ENCODE results near the gene C1orf115.

C1orf115 gene

GRCh38 chr1:220697326-220697725, 7.2 kb downstream of the C1orf115 start:
- H3K79me1 ChIP-seq (replicated peaks; ENCODE audit: low read length, poor library complexity, severe bottlenecking) = peaks cover 2% of the 10 kb centered on the region
- H3K9ac ChIP-seq (ENCODE audit: low read length) = no peak overlapping the region
- H3K27ac ChIP-seq (ENCODE audit: low read length, poor library complexity, severe bottlenecking) = peak overlapping the region; percentile 30
- H2AFZ ChIP-seq (ENCODE audit: low read depth, low read length) = no peak overlapping the region
- no peak overlapping the region for H2AK5ac ChIP-seq (ENCODE audit: low read length, severe bottlenecking)
- H3K4me3 ChIP-seq (ENCODE audit: insufficient read depth in 1 of 2, low read depth in 1 of 2, low read length in 2 of 2) = no peak overlapping the region
- H2BK120ac ChIP-seq (ENCODE audit: low read depth, low read length) = no peak overlapping the region
- H3K36me3 ChIP-seq (ENCODE audit: control insufficient read depth in 1 of 2, insufficient read depth in 2 of 2, low read depth in 1 of 2, low read length in 2 of 2) = no peaks in the 10 kb centered on the region
- H3K4me2 ChIP-seq (ENCODE audit: low read length, poor library complexity, severe bottlenecking) = no peak overlapping the region
- H2BK15ac ChIP-seq (ENCODE audit: low read depth, poor library complexity, severe bottlenecking) = no peak overlapping the region
- H4K8ac ChIP-seq (ENCODE audit: low read length) = no peak overlapping the region
- no peaks in the 10 kb centered on the region for H3K9me3 ChIP-seq (ENCODE audit: control insufficient read depth, low read length)
- peaks cover 17% of the 10 kb centered on the region for H3K4me1 ChIP-seq (ENCODE audit: control insufficient read depth, insufficient read depth, low read depth, low read length)
- H3K4ac ChIP-seq (ENCODE audit: low read depth in 1 of 2, low read length in 2 of 2) = no peak overlapping the region
- 91% methylated on average over 6 of the region's 6 CpGs for WGBS
- H3K27me3 ChIP-seq (ENCODE audit: control insufficient read depth in 1 of 2, insufficient read depth in 1 of 2, low read length in 2 of 2) = peaks cover 0 to 28% of the 10 kb centered on the region in 2 experiments
- H2BK5ac ChIP-seq (ENCODE audit: low read depth, low read length, poor library complexity, severe bottlenecking) = no peak overlapping the region
- no peak for DNase-seq
- H2BK12ac ChIP-seq (ENCODE audit: low read length in 2 of 2) = no peak overlapping the region
- no peak overlapping the region for H3K23ac ChIP-seq (ENCODE audit: low read length in 2 of 2)
- no peak overlapping the region for H3K14ac ChIP-seq (ENCODE audit: low read length in 2 of 2)
- H4K91ac ChIP-seq (ENCODE audit: low read length) = no peak overlapping the region
- no peak overlapping the region for H3K18ac ChIP-seq (ENCODE audit: low read depth in 1 of 2, low read length in 2 of 2)

DNA sequence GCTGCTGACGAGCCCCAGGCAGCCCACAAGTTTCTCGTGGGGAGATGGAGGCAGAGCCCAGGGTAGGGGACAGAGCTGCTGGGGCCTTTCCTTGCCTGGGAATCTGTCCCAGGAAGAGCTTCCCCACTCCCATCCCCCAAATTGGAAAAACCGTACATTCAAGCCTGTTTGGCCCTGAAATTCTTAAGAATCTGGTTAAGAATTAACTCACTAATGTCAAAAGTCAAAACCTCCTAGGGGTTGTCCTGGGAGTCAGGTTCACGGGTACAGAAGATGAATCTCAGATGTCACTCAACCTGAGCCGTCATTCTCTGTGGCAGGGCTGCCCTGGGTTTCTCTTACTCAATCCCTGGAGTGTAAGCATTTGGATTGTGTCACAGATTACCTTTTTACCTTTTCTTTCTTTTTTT, 8.4 kb downstream of the C1orf115 start:
- H3K14ac ChIP-seq (ENCODE audit: low read length in 2 of 2) = no peak overlapping the region
- H2BK5ac ChIP-seq (ENCODE audit: low read depth, low read length, poor library complexity, severe bottlenecking) = no peak overlapping the region
- no peak overlapping the region for H2BK120ac ChIP-seq (ENCODE audit: low read depth, low read length)
- H3K18ac ChIP-seq (ENCODE audit: low read depth in 1 of 2, low read length in 2 of 2) = no peak overlapping the region
- no peaks in the 10 kb centered on the region for H3K9me3 ChIP-seq (ENCODE audit: control insufficient read depth, low read length)
- H3K4me3 ChIP-seq (ENCODE audit: insufficient read depth in 1 of 2, low read depth in 1 of 2, low read length in 2 of 2) = no peak overlapping the region
- H4K8ac ChIP-seq (ENCODE audit: low read length) = no peak overlapping the region
- 84% methylated on average over 5 of the region's 5 CpGs for WGBS
- H3K9ac ChIP-seq (ENCODE audit: low read length) = no peak overlapping the region
- DNase-seq = no peak
- no peak overlapping the region for H2AK5ac ChIP-seq (ENCODE audit: low read length, severe bottlenecking)
- peaks cover 0 to 25% of the 10 kb centered on the region in 2 experiments for H3K27me3 ChIP-seq (ENCODE audit: control insufficient read depth in 1 of 2, insufficient read depth in 1 of 2, low read length in 2 of 2)
- no peak overlapping the region for H2BK15ac ChIP-seq (ENCODE audit: low read depth, poor library complexity, severe bottlenecking)
- peaks cover 17% of the 10 kb centered on the region for H3K4me1 ChIP-seq (ENCODE audit: control insufficient read depth, insufficient read depth, low read depth, low read length)
- no peak overlapping the region for H2BK12ac ChIP-seq (ENCODE audit: low read length in 2 of 2)
- no peak overlapping the region for H2AFZ ChIP-seq (ENCODE audit: low read depth, low read length)
- no peak overlapping the region for H3K4ac ChIP-seq (ENCODE audit: low read depth in 1 of 2, low read length in 2 of 2)
- H3K79me1 ChIP-seq (replicated peaks; ENCODE audit: low read length, poor library complexity, severe bottlenecking) = peaks cover 2% of the 10 kb centered on the region
- no peaks in the 10 kb centered on the region for H3K36me3 ChIP-seq (ENCODE audit: control insufficient read depth in 1 of 2, insufficient read depth in 2 of 2, low read depth in 1 of 2, low read length in 2 of 2)
- H4K91ac ChIP-seq (ENCODE audit: low read length) = no peak overlapping the region
- H3K23ac ChIP-seq (ENCODE audit: low read length in 2 of 2) = no peak overlapping the region
- no peak overlapping the region for H3K4me2 ChIP-seq (ENCODE audit: low read length, poor library complexity, severe bottlenecking)
- H3K27ac ChIP-seq (ENCODE audit: low read length, poor library complexity, severe bottlenecking) = no peak overlapping the region

- Histone ChIP-seq H2AFZ (ENCODE audit: low read depth, low read length) (no peak overlapping the region), H3K23ac (ENCODE audit: low read length in 2 of 2) (no peak overlapping the region), H3K4ac (ENCODE audit: low read depth in 1 of 2, low read length in 2 of 2) (no peak overlapping the region), H2AK5ac (ENCODE audit: low read length, severe bottlenecking) (no peak overlapping the region), H3K4me3 (ENCODE audit: insufficient read depth in 1 of 2, low read depth in 1 of 2, low read length in 2 of 2) (no peak overlapping the region), H3K18ac (ENCODE audit: low read depth in 1 of 2, low read length in 2 of 2) (no peak overlapping the region), H3K79me1 (replicated peaks; ENCODE audit: low read length, poor library complexity, severe bottlenecking) (peaks cover 2% of the 10 kb centered on the region), H3K4me1 (ENCODE audit: control insufficient read depth, insufficient read depth, low read depth, low read length) (peaks cover 17% of the 10 kb centered on the region), H3K4me2 (ENCODE audit: low read length, poor library complexity, severe bottlenecking) (no peak overlapping the region), H3K9ac (ENCODE audit: low read length) (no peak overlapping the region), H2BK5ac (ENCODE audit: low read depth, low read length, poor library complexity, severe bottlenecking) (no peak overlapping the region), H3K27ac (ENCODE audit: low read length, poor library complexity, severe bottlenecking) (no peak overlapping the region), H3K36me3 (ENCODE audit: control insufficient read depth in 1 of 2, insufficient read depth in 2 of 2, low read depth in 1 of 2, low read length in 2 of 2) (no peaks in the 10 kb centered on the region), H2BK120ac (ENCODE audit: low read depth, low read length) (no peak overlapping the region), H2BK12ac (ENCODE audit: low read length in 2 of 2) (no peak overlapping the region), H4K8ac (ENCODE audit: low read length) (no peak overlapping the region), H2BK15ac (ENCODE audit: low read depth, poor library complexity, severe bottlenecking) (no peak overlapping the region), H3K14ac (ENCODE audit: low read length in 2 of 2) (no peak overlapping the region), H4K91ac (ENCODE audit: low read length) (no peak overlapping the region), H3K9me3 (ENCODE audit: control insufficient read depth, low read length) (no peaks in the 10 kb centered on the region), H3K27me3 (ENCODE audit: control insufficient read depth in 1 of 2, insufficient read depth in 1 of 2, low read length in 2 of 2) (peaks cover 0 to 27% of the 10 kb centered on the region in 2 experiments)
- no peak for DNase-seq
- 90% methylated on average over 3 of the region's 3 CpGs for WGBS
These were observed 8.9 kb downstream of the C1orf115 start for GRCh38 chr1:220699044-220699443.

- Histone ChIP-seq H2AFZ (ENCODE audit: low read depth, low read length) (no peak overlapping the region), H2BK12ac (ENCODE audit: low read length in 2 of 2) (no peak overlapping the region), H2BK120ac (ENCODE audit: low read depth, low read length) (no peak overlapping the region), H2BK5ac (ENCODE audit: low read depth, low read length, poor library complexity, severe bottlenecking) (no peak overlapping the region), H4K91ac (ENCODE audit: low read length) (no peak overlapping the region), H2BK15ac (ENCODE audit: low read depth, poor library complexity, severe bottlenecking) (no peak overlapping the region), H3K14ac (ENCODE audit: low read length in 2 of 2) (no peak overlapping the region), H3K36me3 (ENCODE audit: control insufficient read depth in 1 of 2, insufficient read depth in 2 of 2, low read depth in 1 of 2, low read length in 2 of 2) (no peaks in the 10 kb centered on the region), H3K4me2 (ENCODE audit: low read length, poor library complexity, severe bottlenecking) (no peak overlapping the region), H2AK5ac (ENCODE audit: low read length, severe bottlenecking) (no peak overlapping the region), H3K9me3 (ENCODE audit: control insufficient read depth, low read length) (no peaks in the 10 kb centered on the region), H3K4me3 (ENCODE audit: insufficient read depth in 1 of 2, low read depth in 1 of 2, low read length in 2 of 2) (no peak overlapping the region), H3K18ac (ENCODE audit: low read depth in 1 of 2, low read length in 2 of 2) (no peak overlapping the region), H4K8ac (ENCODE audit: low read length) (no peak overlapping the region), H3K27ac (ENCODE audit: low read length, poor library complexity, severe bottlenecking) (no peak overlapping the region), H3K79me1 (replicated peaks; ENCODE audit: low read length, poor library complexity, severe bottlenecking) (no peaks in the 10 kb centered on the region), H3K9ac (ENCODE audit: low read length) (no peak overlapping the region), H3K4me1 (ENCODE audit: control insufficient read depth, insufficient read depth, low read depth, low read length) (peaks cover 17% of the 10 kb centered on the region), H3K4ac (ENCODE audit: low read depth in 1 of 2, low read length in 2 of 2) (no peak overlapping the region), H3K23ac (ENCODE audit: low read length in 2 of 2) (no peak overlapping the region), H3K27me3 (ENCODE audit: control insufficient read depth in 1 of 2, insufficient read depth in 1 of 2, low read length in 2 of 2) (peaks cover 0 to 25% of the 10 kb centered on the region in 2 experiments)
- no peak for DNase-seq
- WGBS = 33% methylated on average over 1 of the region's 2 CpGs
These were observed 10.5 kb downstream of the C1orf115 start for GRCh38 chr1:220700556-220701179.
